ENCODE data around the gene MAP2. TPM values are rescaled to one million over a fixed set of nuclear protein-coding genes. Genes with fewer than 3 reads are reported as not detected.

The MAP2 gene, protein sequence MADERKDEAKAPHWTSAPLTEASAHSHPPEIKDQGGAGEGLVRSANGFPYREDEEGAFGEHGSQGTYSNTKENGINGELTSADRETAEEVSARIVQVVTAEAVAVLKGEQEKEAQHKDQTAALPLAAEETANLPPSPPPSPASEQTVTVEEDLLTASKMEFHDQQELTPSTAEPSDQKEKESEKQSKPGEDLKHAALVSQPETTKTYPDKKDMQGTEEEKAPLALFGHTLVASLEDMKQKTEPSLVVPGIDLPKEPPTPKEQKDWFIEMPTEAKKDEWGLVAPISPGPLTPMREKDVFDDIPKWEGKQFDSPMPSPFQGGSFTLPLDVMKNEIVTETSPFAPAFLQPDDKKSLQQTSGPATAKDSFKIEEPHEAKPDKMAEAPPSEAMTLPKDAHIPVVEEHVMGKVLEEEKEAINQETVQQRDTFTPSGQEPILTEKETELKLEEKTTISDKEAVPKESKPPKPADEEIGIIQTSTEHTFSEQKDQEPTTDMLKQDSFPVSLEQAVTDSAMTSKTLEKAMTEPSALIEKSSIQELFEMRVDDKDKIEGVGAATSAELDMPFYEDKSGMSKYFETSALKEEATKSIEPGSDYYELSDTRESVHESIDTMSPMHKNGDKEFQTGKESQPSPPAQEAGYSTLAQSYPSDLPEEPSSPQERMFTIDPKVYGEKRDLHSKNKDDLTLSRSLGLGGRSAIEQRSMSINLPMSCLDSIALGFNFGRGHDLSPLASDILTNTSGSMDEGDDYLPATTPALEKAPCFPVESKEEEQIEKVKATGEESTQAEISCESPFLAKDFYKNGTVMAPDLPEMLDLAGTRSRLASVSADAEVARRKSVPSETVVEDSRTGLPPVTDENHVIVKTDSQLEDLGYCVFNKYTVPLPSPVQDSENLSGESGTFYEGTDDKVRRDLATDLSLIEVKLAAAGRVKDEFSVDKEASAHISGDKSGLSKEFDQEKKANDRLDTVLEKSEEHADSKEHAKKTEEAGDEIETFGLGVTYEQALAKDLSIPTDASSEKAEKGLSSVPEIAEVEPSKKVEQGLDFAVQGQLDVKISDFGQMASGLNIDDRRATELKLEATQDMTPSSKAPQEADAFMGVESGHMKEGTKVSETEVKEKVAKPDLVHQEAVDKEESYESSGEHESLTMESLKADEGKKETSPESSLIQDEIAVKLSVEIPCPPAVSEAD (N-terminal part only)
- total RNA-seq = under 1 TPM; 0.18 to 0.33 TPM

DNA sequence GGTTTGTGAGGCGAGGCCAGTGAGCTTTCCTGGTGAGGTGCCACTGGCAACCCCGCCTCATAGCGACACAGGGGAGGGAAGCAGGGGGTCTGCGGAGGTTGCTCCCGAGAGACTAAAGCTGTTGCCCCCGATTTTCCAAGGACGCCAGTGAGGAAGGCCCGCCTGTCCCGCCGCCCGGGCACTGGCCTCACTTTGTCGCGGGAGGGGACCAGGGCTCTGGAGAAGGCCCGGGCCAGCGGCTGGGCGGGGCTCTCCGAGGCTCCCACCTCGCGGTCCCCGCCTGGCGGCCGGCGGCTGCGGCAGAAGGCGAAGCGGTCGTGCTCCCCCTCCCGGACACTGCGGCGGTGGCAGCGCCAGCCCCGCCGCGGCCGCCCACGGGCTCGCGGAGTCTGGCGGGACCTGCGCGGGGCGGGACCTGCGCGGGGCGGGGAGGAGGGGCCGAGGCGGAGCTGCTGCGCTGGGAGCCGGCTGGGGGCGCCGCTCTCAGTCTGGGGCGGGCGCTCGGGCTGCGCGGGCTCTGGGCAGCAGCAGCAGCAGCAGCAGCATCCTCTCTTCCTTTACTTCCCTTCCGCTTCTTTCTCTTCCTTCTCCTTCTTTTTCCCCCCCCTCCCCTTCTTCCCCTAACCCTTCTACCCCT, at the start of gene MAP2:
Gene MAP2, plus strand, starts transcription at position 486 of the 637 bp plus-strand sequence. CDS start 229,124 bp downstream, outside the sequence.
- DNase-seq (ENCODE audit: low spot score in 2 of 2) (peak; percentile 58 to 77), ATAC-seq (peak; percentile 94 to 98)
- H3K9me3 Mint-ChIP-seq = no peaks in the 10 kb centered on the region
- H3K36me3 Mint-ChIP-seq = peaks cover 0 to 9% of the 10 kb centered on the region in 2 donors
- H3K27ac Mint-ChIP-seq = no peak within 1 kb of the TSS

DNA sequence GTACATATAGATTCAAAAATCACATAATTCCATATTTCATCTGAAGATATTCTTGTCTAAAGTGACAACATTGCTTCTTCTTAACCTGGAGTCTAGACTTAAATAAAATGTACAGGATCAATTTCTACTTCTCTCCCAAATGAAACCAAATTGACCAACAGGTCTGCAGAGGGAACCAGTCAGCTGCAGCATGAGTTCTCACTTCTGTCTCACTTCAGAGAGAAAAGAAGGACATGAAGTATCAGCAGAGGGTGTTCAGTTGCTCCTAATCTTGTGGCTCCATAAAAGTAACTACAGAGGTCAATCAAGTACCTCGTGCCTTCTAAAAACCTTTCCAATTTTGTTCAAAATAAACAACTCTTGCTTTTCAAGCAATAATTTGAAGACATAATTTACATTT, 47.2 kb upstream of the MAP2 start:
- no peak for DNase-seq (ENCODE audit: low spot score in 2 of 2)
- Mint-ChIP-seq H3K9me3 (peaks cover 18 to 35% of the 10 kb centered on the region in 2 donors), H3K27ac (no peak overlapping the region), H3K36me3 (peaks cover 4 to 22% of the 10 kb centered on the region in 2 donors)
- no peak for ATAC-seq

DNA sequence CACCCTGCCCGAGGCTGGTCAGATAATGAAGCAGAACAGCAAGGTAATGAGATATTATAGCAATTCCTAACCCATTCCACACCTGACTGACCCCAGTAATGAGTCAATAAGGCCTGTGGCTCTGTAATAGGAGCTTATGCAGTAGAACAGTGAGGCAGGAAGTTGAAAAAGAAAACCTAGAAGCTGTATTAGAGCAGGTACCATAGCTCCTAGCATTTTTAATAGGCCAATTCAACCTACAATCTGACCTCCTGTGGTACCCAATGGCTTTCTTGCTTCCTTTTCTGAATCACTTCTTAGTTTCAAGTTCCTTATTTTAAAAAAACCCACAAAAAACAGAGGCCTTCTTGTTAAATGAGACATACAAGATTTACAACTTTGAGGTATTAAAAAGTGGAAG, 43.6 kb upstream of the MAP2 start:
- no peak overlapping the region for H3K27ac Mint-ChIP-seq
- ATAC-seq (no peak), DNase-seq (ENCODE audit: low spot score in 2 of 2) (no peak)
- H3K9me3 Mint-ChIP-seq = peaks cover 10 to 19% of the 10 kb centered on the region in 2 donors
- H3K36me3 Mint-ChIP-seq = peaks cover 0 to 10% of the 10 kb centered on the region in 2 donors

DNA sequence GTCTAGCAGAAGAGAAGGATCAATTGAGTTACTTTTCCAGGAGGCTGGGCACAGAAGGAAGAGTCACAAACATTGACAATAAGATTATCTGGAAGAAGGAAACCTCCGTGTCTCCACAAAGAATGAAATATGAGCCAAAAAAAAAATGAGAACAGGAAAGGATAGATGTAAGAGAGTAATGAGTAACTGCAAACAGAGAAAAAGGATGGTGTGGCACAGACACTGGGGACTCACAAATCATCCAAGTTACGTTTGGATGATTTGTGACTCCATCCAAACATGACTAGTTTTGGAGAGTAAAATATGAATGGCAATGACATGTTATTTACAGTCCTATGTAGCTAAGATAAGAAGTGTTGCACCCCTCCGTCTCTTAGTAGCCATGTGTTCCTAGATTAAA, 42.8 kb upstream of the MAP2 start:
- DNase-seq (ENCODE audit: low spot score in 2 of 2) (no peak), ATAC-seq (no peak)
- no peak overlapping the region for H3K27ac Mint-ChIP-seq
- peaks cover 6 to 15% of the 10 kb centered on the region in 2 donors for H3K9me3 Mint-ChIP-seq
- H3K36me3 Mint-ChIP-seq = peaks cover 0 to 2% of the 10 kb centered on the region in 2 donors

DNA sequence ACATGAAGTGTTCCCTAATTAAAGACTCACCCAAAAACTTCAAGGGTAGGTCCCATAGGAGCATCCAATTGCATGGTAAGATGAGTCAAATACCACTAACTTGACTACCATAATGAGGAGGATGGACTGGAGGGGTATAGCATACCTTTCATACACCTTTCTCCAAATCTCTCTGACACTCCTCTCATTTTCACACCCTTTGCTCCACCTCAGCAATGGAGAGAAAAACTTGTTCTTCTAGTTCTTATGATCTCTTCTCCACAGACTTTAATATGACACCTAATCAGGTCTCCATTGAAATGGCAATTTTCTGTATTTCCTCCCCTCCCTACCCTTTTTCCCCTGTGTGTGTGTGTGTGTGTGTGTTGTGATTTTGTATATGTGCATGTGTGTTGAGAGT, 41.1 kb upstream of the MAP2 start:
- H3K36me3 Mint-ChIP-seq = no peaks in the 10 kb centered on the region

DNA sequence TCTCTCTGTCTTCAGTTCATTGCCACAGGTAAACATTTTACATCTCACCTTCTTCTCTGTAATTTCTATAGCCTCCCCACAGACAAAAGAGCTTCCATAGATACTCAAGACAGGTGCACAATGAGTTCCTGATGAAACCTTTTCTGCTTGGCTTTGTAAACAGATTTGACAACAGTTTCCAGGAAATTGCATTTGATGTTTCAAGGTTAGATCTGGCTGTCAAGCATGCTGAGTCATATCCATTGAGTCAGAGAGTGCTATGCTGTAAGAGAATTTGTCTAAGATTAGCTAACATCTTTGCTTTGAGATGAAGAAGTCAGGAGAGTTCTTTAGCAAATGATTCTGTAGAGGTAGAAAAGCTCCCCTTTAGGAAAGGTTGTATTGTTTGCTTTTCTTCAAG, 40.6 kb upstream of the MAP2 start:
- Mint-ChIP-seq H3K27ac (no peak overlapping the region), H3K9me3 (peaks cover 5 to 8% of the 10 kb centered on the region in 2 donors), H3K36me3 (no peaks in the 10 kb centered on the region)
- ATAC-seq (peak in 1 of 2 donors; percentile 50), DNase-seq (ENCODE audit: low spot score in 2 of 2) (no peak)

More for the DNA sequence above, 41.1 kb upstream of the MAP2 start:
- Mint-ChIP-seq H3K9me3 (peaks cover 5 to 9% of the 10 kb centered on the region in 2 donors), H3K27ac (no peak overlapping the region)
- ATAC-seq (no peak), DNase-seq (ENCODE audit: low spot score in 2 of 2) (no peak)

DNA sequence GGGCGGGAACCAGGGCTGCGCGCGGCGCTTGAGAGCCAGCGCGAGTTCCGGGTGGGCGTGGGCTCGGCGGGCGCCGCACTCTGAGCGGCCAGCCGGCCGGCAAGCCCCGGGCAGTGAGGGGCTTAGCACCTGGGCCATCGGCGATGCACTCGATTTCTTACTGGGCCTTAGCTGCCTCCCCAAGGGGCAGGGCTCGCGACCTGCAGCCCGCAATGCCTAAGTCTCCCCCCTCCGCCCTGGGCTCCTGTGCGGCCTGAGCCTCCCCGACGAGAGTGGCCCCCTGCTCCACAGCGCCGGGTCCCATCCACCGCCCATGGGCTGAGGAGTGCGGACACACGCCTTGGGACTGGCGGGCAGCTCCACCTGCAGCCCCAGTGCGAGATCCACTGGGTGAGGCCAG, 36.5 kb upstream of the MAP2 start:
- ATAC-seq = no peak
- no peak for DNase-seq (ENCODE audit: low spot score in 2 of 2)
- Mint-ChIP-seq H3K9me3 (peaks cover 4 to 5% of the 10 kb centered on the region in 2 donors), H3K27ac (no peak overlapping the region), H3K36me3 (no peaks in the 10 kb centered on the region)

DNA sequence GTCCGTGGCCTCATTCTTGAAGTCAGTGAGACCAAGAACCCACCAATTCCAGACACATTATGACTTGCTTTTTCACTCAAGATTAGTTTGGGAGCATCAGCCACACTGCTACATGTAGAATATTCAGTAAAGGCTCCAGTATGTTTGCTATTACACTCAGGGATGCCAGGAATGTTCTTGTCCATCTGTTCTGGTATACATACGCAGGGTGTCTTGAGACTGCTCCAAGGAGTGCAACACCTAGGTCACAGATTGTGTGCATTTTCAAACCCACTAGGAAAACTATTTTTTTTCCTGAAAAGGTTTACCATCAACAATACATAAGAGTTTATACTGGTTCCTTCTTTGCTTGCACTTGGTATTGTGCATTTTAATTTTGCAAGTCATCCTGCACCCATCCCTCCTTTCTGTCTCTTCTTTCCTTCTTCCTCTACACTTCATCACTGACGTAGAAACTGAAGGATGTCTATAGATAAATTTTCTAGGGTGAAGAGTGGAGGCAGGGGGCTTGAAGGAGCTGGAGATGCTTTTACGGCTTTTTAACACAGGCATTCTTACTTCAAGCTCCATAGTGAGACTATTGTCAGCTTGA, 35.3 kb upstream of the MAP2 start:
- DNase-seq (ENCODE audit: low spot score in 2 of 2) (no peak), ATAC-seq (no peak)
- Mint-ChIP-seq H3K36me3 (no peaks in the 10 kb centered on the region), H3K9me3 (peaks cover 4 to 5% of the 10 kb centered on the region in 2 donors), H3K27ac (no peak overlapping the region)

DNA sequence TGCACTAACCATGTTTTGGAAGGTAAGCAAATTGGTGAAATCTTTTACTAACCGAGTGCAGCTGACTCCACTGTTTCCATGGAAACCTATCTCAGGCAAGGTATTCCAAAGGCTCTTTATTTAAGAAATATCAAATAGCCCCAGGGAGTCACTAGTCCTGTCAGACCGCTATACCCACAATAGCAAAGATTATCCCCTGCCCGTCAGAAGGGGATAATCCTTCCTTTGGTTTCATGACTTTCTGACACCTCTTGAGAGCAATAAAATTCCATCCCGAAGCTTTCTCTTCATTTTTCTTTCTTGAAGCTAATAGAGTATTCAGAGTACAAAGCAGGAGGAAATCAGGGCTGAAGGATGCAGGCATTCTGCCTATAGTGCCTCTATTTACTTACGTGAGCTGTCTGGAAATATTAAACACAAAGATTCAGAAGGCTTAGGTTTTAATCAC, 34.7 kb upstream of the MAP2 start:
- peaks cover 4 to 5% of the 10 kb centered on the region in 2 donors for H3K9me3 Mint-ChIP-seq
- ATAC-seq = no peak
- H3K27ac Mint-ChIP-seq = no peak overlapping the region
- H3K36me3 Mint-ChIP-seq = no peaks in the 10 kb centered on the region
- DNase-seq (ENCODE audit: low spot score in 2 of 2) = no peak

DNA sequence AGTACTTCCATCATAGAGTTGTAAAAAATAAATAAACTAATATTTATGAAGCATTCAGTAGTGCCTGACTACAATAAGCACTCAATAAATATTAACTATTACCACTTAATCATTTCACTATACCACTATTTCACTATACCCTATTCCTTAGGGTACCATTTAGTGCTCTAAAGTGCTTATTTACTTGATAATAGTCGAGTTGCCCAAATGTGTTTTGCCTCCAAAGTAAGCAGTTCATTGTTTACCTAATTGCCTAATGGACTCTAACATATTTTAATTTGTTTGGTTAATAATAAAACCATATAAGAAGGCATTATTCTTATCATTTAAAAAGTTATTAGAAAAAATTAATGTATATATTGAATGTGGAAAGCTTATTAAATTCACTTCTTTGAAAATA, 33.0 kb upstream of the MAP2 start:
- Mint-ChIP-seq H3K27ac (no peak overlapping the region), H3K9me3 (peaks cover 3% of the 10 kb centered on the region in 2 donors), H3K36me3 (no peaks in the 10 kb centered on the region)
- no peak for ATAC-seq
- DNase-seq (ENCODE audit: low spot score in 2 of 2) = no peak

DNA sequence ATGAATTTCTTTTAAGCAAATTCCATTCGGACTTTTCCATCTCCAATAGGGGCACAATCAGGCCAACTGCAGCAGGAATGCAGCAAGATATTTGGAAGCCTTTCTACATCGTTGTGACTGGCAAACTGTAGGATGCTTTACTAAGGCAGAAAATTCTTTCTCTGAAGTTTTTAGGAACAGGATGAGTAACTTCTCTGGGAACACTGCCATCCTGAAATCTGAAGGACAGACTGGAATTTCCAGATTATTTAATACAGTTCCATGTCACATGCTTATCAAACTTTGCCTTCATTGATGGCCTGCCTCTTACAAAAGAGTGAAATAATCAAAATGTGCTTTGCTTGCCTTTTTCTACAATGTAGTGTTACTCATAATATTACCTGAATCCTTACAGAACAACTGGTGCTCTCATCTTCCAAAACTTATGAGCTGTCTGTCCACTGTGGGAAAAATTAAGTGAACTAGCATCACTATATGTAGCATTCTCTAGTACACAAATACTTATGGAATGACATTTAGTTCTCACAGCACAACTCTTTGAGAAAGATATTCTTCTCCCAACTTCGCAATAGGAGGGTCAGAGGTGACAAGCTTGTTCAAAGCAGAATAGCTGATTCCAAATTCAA, 32.0 kb upstream of the MAP2 start:
- no peaks in the 10 kb centered on the region for H3K9me3 Mint-ChIP-seq
- no peak overlapping the region for H3K27ac Mint-ChIP-seq
- no peak for ATAC-seq
- no peaks in the 10 kb centered on the region for H3K36me3 Mint-ChIP-seq
- no peak for DNase-seq (ENCODE audit: low spot score in 2 of 2)

DNA sequence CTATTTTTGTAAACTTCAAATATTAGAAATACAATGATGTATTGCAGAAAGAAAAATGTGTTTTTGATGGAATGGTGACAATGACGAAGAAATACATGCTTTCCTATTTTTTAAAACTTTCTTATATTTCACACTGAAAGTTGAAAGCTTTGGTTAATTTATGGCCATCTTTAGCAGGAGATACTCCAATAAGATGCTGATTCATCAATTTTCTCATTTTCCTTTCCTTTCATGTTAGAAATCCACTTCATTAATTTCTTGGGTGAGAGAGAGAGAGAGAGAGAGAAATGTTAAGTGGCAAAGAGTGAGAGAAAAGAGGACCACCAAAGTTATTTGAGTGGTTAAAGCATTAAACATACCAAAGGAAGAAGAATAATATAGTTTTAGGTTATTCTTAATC, 28.6 kb upstream of the MAP2 start:
- ATAC-seq (no peak), DNase-seq (ENCODE audit: low spot score in 2 of 2) (no peak)
- no peaks in the 10 kb centered on the region for H3K36me3 Mint-ChIP-seq
- H3K27ac Mint-ChIP-seq = no peak overlapping the region
- no peaks in the 10 kb centered on the region for H3K9me3 Mint-ChIP-seq

DNA sequence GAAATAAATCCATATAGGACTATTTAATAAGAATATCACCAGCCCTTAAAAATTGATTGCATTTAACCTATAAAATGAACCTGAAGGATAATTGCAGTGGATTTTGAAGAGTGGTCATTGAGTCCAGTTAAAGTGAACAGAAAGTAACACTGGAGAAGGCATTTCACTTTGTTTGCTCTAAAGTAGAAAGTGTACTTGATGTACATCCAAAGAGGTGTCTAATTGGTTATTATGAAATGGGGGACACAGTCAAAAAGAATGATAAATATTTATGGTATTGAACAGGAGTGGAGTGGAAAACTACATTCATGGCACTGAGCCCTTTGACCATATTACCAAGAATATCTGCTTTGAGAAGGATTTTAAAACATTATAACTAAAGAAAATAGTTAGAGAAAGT, 28.2 kb upstream of the MAP2 start:
- ATAC-seq (no peak), DNase-seq (ENCODE audit: low spot score in 2 of 2) (no peak)
- no peak overlapping the region for H3K27ac Mint-ChIP-seq
- no peaks in the 10 kb centered on the region for H3K9me3 Mint-ChIP-seq
- H3K36me3 Mint-ChIP-seq = no peaks in the 10 kb centered on the region

DNA sequence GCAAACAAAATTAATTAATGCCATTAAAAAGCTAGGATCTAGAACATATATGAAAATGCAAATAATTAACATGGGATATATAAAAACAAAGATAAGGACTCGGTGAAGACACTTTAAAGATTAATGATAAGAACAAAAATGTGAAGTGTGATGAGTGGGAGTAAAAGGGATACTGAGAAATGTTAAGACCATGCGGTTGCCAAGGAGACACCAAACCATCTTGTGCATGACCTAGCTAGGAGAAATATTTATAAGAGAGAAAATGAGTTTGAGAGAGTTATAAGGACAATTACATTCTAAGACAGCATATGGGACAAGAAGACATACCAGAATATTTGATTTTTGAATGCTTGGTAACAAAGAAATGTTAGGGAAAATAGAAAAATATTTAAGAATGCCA, 25.4 kb upstream of the MAP2 start:
- DNase-seq (ENCODE audit: low spot score in 2 of 2) (no peak), ATAC-seq (no peak)
- Mint-ChIP-seq H3K36me3 (no peaks in the 10 kb centered on the region), H3K27ac (no peak overlapping the region), H3K9me3 (no peaks in the 10 kb centered on the region)

DNA sequence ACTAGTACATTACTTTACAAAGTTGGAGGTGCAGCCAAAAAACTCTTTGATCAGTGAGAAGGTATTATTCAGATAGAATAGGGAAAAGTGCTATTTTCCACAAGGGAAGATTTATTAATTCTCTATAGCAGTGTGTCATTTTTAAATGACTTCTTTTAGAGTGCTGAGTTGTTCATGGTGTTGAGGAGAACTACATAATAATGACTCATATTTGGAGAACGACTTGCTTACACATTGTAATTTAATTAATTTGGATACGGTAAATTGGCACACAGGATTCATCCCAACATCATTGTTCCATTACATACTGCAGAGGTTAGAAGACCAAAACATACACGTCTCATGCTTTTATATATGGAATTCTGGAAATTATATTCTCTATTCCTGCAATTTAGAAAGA, 22.1 kb upstream of the MAP2 start:
- no peak for DNase-seq (ENCODE audit: low spot score in 2 of 2)
- H3K36me3 Mint-ChIP-seq = no peaks in the 10 kb centered on the region
- H3K27ac Mint-ChIP-seq = no peak overlapping the region
- H3K9me3 Mint-ChIP-seq = no peaks in the 10 kb centered on the region
- no peak for ATAC-seq

DNA sequence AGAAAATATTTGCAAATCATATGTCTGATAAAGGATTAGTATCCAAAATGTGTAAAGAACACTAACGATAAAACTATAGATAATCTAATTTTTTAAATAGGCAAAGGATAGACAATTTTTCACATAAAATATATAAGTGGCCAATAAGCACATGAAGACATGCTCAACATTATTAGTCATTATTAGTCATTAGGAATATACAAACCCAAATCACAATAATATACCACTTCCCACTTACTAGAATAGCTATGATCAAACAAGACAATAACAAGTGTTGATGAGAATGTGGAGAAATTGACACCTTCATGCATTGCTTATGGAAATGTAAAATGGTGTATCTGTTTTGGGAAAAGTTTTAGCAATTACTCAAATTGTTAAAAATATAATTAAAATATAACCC, 12.6 kb upstream of the MAP2 start:
- no peak overlapping the region for H3K27ac Mint-ChIP-seq
- DNase-seq (ENCODE audit: low spot score in 2 of 2) (no peak), ATAC-seq (no peak)
- peaks cover 0 to 3% of the 10 kb centered on the region in 2 donors for H3K9me3 Mint-ChIP-seq
- H3K36me3 Mint-ChIP-seq = no peaks in the 10 kb centered on the region

Measured in activated naive CD4-positive, alpha-beta T cell treated with anti-CD3 and anti-CD28 coated beads, Interleukin-2, amount 50 U/mL, for 72 hours (primary cell).